ENCODE data around the gene SPO11.

DNA sequence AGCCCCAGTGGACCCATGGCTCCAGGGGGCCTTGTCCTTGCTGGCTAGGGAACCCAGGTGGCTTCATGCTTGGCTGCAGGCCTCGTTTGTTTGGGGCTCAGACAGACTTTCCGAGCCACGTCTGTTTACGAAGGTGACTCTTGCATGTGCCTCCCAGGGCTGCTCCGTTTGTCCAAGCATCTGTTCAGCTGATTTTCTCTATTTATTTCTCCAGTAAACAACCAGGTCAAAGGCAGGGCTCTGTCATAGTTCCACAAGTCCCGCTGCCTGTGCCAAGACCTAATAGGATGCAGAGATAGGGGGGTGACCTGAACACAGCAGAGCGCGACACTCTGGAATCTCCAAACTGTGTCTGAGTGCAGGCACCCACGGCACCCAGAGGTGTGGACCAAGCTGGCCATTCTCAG, 12.8 kb upstream of the SPO11 start:
- no peak for TF ChIP-seq POLR2A (IDR thresholded peaks at IDR 0.05; ENCODE audit: extremely low read depth, insufficient read length)
- TF ChIP-seq CTCF (IDR thresholded peaks at IDR 0.05; ENCODE audit: low read depth, low read length) = no peak
- TF ChIP-seq, protein P1, sequence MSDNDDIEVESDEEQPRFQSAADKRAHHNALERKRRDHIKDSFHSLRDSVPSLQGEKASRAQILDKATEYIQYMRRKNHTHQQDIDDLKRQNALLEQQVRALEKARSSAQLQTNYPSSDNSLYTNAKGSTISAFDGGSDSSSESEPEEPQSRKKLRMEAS (IDR thresholded peaks at IDR 0.05; ENCODE audit: low read depth, low read length) = no peak
- no peak for TF ChIP-seq MYC (IDR thresholded peaks at IDR 0.05; ENCODE audit: low read depth, low read length)
